NOMO-1 (cell line): ENCODE results near the gene KLRB1.
"Not testable (repeated sequence)": the region's sequence is repeated elsewhere in the genome, so short reads cannot be mapped to it uniquely, and the experiment has no call there.

ENCODE experiments used
- DNase-seq, 2 experiments: peaks; one replicate each; lab custom pipeline; 2025; ENCODE audit not compliant: unreplicated experiment in 2 of 2; lab: John Stamatoyannopoulos, UW

KLRB1 gene

DNA sequence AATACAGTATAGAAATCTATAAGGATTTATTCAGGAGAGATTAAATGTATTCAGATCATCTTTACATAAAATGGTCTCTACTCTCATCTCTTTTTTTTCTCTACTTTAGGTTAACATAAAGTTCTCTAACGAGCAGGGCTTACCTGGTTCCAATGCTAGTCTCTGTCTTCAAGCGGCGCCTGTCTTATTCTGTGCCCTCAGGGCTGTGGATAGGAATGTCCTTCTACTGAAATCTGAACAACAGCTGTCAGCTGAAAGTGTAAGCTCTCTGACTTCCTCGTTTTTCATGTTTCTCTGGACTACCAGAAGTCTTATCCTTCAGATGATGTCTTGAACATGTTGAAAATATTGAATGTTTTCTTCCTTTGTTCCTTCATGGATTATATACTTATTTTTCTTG is 62.2 kb downstream of the KLRB1 start:
- not testable (repeated sequence) for DNase-seq
